ENCODE data around the gene TMEM147.
A peak's percentile ranks its signal among the peaks of the same experiment; 100 is the strongest.

Gene TMEM147, protein sequence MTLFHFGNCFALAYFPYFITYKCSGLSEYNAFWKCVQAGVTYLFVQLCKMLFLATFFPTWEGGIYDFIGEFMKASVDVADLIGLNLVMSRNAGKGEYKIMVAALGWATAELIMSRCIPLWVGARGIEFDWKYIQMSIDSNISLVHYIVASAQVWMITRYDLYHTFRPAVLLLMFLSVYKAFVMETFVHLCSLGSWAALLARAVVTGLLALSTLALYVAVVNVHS

DNA sequence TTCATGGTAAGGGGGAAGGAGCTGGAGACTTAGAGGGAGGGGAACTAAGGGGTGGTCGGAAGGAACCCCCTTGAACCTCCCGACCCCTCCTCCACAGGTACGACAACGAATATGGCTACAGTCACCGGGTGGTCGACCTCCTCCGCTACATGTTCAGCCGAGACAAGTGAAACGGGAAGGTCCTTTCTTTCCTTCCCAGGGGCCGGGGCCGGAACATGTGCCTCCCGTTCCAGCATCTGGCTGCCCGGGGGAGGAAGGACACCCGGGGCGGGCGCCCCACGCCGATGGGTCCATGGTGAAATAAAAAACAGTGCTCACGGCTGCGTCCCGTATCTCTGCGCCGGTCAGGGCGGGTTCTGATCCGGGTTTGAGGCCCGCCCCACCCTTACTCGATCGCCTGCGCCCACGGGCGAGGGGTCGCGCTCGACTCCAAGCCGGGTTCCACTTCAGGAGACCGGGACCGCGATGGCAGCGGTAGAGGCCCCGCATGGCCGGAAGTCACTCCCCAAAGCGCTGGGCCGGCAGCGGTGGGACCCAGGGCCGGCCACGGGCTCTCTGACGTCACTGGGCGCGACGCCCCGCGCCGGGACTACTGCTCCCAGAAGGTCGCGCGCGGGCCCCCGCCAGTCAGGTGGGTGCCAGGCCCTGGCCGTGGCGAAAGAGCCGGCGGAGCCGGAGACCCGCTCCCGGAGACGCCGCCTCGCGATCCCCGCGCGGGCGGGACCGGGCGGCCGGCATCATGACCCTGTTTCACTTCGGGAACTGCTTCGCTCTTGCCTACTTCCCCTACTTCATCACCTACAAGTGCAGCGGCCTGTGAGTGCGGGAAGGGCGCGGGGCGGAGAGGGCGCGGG lies at the start of gene TMEM147:
Gene TMEM147 (plus strand): TSS at position 626 of the 854 bp plus-strand sequence. CDS start 114 bp downstream, at position 740.
- peak; percentile 85 for DNase-seq (ENCODE audit: low spot score)

DNA sequence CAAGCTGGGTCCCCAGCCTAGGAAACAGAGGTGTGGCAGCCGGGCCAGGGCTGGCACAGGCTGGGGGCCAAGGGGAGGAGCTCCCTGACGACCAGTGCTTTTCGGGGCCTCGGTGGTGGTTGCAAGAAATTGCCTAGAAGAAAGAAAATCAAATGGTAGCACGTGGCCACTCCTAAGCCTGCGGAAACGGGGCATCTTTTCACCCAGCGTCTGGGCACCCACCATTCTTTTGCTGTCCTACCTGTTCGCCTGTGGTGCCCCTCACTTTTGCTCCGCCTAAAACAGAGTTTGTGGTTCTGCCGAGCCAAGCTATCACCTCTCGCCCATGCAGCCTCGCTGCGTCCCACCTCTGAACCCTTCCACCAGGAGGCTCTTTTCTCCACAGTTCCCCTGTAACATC lies 48.0 kb upstream of the TMEM147 start:
- DNase-seq (ENCODE audit: low spot score): no peak

DNA sequence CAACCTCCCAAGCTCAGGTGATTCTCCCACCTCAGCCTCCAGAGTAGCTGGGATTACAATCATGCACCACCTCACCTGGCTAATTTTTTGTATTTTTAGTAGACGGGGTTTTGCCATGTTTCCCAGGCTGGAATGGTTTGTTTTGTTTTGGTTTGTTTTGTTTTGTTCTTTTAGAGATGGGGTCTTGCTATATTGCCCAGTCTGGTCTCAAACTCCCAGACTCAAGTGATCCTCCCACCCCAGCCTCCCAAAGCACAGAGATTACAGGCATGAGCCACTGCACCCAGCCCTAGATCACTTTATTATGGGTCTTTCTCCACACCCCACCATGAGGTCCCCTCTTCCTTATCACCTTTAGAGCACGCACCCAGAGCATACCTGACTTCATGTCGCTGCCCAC lies 47.2 kb upstream of the TMEM147 start:
- DNase-seq (ENCODE audit: low spot score): no peak

DNA sequence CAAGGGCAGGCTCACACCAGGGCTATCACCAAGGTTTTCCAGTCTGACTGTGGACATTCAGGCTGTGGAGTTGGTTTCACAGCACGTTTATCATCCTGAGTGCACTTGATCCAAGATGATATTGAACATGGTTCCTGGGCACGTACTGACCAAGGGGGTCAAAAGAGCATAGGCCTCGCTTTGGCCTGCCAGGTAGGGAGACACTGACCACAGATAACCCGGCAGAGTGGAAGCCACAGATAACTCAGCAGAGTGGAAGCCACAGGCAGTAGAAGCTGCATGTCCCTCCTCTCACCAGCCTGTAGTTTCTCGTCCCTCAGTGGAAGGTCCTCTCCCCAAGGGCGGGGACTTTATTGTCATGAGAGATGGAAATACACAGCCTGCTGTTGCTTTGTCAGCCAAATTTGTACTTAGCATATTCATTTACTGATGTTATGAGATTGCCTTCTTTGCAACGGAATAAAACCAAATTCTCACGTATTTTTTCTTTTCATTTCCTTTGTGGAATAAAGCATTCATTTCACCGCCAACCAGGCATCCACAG lies 46.4 kb upstream of the TMEM147 start:
- DNase-seq (ENCODE audit: low spot score): no peak

DNA sequence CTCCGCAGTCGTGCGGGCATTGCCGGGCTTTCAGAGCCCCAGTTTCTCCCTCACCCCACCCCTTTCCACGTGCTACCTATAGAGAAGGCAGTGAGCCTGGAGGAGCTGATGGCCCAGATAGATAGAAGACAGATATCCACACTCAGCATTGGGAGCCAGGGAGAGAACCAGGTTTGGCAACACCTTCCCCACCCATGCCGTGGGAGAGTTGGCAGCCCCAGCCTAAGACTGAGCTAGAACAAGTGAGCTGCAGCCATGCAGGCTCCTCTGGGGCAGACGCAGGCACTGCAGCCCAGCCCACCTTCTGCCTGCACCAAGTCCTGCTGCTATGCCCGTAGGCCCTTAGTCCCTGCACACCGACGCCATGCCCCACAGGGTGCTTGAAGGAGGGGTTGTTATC lies 44.8 kb upstream of the TMEM147 start:
- no peak for DNase-seq (ENCODE audit: low spot score)

DNA sequence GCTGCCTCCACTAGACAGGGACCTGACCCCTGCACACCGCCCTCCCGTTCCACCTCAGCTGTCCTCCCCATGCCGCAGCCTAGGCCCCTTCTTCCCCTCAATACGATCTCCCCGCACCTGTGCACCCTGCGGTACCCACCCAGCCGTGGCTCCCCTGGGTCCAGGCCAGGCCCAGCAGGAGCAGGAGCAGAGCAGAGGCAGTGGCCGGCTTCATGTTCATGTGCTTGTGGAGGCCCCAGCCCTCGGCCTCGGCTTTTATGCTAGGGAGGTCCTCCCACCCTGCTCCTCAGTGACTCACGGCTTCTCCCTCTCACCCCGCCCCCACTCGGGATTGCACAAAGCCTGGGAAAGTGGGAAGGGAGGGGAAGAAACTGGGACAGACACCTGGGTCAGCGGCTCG lies 43.7 kb upstream of the TMEM147 start:
- no peak for DNase-seq (ENCODE audit: low spot score)

DNA sequence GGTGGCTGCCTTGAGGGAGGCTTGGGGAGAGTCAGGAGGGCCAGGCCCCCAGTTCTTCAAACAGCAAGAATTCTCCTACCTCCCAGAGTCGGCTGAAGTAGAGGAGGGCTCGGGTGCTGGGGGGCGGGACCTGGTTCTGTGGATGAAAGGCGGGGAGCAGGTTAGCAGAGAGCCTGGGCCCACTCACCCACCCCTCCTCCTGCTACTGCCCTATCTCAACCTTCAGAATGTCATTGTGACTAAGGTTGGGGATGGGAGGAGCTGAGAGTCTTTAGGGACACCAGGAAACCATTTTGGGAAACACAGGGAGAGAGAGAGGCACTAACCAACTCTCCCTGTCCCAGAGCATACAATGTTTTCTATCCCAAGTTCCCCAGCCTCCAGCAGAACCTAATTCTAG lies 42.7 kb upstream of the TMEM147 start:
- DNase-seq (ENCODE audit: low spot score): no peak

DNA sequence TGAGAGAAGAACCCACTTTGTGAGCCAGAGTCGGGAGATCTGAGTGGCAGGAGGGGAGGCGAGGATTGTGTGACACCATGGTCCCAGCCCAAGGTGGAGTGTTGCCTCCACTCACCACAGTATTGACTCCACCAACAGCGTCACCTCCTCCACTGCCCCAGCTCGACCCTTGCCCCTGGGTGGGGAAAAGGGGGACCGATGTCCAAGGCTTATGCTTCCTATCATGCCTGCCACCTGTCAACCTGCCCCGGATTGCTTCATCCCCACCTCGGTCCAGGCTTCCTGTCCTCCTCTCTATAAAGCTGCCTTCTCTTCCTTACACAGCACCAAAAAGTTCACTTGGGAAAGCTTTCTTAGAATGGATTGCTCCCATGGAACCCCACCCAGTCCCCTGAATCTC lies 39.4 kb upstream of the TMEM147 start:
- DNase-seq (ENCODE audit: low spot score): no peak

DNA sequence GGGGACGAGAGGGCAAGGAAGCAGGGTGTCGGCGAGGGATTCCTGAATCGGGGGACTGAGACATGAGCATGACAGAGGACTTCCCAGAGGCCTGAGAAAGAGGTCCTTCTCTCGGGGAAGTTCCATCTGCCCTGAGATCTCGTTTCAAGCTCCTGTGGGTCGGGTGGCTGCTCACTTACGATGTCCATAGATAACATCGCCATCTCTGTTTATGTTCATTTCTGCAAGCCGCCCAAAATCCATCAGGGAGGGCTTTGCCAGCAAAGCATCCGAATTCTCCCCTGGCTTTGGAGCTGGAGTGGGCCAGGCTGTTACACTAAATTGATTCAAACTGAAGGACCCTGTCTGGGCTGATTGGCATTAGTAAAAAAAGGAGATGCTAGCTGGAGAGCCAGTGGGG lies 37.9 kb upstream of the TMEM147 start:
- no peak for DNase-seq (ENCODE audit: low spot score)

DNA sequence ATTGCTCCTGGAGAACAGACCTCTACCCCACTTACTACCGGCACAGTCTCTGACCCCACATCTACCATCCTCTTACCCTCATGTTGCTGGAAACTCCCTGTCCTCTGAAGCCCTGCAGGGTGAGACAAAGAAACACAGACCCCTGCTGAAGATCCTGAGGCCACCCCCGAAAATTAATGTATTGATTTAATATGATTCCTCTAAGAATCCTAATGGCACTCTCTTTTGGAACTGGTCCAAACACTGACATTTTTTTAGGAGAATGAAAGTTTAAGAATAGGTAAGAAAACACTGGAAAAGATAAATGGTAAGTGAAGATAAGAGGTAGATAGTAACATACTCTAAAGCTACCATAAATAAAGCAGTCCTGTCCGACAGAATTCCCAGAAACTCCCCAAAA lies 37.3 kb upstream of the TMEM147 start:
- DNase-seq (ENCODE audit: low spot score): no peak

DNA sequence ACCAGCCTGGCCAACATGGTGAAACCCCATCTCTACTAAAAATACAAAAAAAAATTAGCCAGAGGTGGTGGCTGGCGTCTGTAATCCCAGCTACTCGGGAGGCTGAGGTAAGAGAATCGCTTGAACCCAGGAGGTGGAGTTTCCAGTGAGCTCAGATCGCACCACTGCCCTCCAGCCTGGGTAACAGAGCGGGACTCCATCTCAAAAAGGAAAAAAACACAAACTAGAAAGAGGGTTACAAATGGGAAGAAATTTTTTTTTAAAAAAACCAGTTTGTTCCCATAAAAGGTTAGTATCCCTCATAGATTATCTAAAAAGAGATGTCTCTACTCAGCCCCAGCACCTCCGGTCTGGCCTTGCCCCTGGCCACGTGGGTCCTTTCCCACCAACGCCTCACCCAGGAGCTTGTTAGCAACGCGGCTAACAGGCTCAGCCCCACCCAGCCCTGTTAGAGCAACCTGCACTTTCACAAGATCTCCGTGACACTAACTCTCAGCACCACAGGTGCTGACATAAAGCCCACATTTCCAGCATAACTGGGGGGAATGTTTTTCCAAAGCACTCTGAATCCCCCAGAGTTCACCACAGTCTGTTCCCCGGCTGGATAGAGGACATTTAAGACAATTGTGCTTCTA lies 36.3 kb upstream of the TMEM147 start:
- no peak for DNase-seq (ENCODE audit: low spot score)

DNA sequence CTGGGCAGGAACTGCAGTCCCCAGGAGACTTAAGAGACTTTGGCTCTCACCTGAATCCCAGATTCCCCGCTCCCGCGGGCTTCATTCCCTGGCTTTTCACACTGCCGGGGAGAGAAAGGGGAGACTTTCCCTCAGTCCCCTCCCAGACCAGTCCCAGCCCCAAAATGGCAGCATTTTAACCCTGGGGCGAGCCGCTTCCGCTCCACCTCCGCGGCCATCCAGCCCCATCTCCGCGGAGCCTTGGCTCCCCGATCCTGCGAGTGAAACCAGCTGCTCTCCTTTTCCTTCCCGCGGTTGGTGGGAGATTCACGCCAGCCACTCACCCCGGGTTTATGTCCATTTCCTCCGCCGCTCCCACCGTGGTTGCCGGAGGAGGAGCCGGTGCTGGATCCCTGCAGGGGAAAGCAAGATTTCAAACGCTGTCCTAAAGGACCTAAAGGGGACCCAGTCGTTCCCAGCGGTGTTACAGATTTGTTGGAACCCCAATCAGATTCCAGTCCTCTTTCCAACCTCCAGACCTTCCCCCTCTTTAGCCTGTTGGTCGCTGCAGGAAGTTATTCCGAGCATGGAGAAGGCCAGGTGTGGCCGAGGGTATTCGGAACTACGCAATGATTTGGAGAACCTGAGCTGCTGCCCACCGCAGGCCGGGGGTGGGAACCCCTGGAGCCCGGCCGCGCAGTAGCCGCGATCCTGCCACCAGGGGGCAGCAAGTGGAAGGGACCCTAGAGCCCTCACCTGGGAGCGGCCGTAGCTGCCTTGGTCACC lies 35.4 kb upstream of the TMEM147 start:
- peak; percentile 57 for DNase-seq (ENCODE audit: low spot score)

DNA sequence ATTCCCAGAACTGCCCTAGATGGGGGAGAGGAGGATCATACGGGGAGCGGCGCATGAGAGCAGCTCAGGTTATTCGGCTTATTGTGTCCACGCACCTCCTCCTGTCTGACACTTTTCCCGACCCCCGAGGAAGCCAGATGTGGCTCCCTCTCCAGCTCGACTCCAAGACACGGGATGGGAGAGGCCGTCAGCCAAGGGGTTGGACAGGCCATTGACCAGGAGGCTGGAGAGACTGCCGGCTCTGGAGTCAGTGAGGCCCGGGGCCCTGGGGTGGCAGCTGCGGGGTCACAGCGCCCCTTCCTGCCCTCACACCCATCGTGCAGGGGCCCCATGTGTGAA lies 34.8 kb upstream of the TMEM147 start:
- DNase-seq (ENCODE audit: low spot score): no peak

DNA sequence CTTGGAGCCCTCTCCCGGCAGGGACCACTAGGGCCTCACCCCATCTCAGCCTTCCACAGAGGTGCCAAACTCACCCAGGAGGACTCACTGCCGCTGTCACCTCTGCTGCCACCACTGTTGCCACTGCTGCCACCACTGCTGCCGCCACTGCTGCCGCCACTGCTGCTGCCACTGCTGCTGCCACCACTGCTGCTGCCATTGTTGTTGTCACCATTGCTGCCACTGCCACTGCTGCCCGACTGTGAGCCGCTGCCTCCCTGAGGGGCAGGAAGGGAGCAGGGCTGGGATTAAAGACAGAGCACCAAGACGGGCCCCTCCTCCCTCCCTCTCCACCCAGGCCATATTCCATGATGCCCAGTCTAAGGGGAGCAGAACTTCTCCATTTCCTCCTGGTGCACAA lies 34.1 kb upstream of the TMEM147 start:
- no peak for DNase-seq (ENCODE audit: low spot score)

DNA sequence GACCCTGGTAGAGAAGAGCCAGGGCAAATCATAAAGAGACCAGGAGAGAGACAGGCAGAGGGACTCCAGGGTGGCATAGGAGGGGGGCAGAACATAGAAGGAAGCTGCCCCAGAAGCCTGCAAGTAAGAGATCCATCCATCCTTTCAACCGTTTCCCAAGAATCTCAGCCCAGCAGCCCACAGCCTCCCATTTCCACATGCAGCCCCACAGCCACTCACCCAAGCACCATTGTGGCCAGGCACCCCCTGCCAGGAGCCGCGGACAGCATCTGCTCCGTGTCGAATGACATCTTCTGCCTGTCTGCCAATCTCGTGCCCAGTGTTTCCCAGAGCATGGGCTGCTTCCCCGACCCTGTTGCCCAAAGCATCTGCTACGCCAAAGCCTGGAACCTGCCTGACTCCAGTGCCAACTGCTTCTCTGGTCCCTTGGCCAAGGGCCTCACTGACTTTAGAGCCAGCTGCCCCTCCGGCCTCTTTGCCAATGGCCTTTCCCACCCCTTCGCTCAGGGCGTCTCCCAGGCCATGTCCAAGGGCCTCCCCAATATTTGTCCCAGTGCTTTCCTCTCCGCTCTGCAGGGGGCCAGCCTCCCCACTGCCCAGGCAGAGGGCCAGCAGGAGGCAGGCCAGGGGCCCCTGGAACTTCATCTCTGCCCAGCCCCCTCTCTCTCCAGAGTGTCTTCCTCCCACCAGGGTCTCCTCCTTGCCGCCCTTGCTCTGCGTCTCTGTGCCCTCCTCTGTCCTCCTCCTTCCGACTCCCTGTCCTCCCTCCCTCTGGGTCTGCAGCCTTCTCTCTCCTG lies 32.4 kb upstream of the TMEM147 start:
- DNase-seq (ENCODE audit: low spot score): no peak

DNA sequence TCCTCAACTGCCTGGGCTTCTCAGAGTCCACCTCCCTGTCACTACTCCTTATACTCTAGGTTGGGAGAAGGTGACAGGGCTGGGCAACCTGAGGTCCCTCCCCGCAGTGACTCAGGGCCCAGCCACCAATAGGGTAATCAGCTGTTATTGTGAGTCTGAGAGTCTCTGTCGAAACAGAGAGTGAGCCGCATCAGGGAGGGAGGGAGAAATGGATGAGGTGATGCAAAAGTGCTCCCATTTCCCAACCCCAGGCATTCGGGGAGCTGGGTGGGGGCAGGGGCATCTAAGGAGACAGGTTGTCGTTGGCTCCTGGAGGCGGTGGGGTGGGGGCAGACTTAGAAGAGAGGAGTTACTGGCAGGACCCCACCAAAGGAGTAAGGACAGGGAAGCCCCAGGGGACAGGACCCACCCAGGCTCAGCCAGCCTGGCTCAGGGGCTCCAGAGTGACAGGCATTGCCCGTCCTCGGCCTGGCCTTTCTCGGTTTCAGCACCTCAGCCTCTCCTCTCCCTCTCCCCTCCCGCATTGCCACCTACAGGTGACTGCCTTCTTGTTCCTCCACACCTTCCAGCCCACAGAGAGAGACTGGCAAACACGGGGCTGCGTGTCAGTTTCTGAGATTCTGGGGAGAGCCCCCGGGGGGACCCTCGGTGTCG lies 31.7 kb upstream of the TMEM147 start, which contains the start of gene DMKN:
Gene DMKN (minus strand): TSS at position 22 of the 654 bp plus-strand sequence. CDS start 174 bp downstream, outside the sequence.
- DNase-seq (ENCODE audit: low spot score): no peak

DNA sequence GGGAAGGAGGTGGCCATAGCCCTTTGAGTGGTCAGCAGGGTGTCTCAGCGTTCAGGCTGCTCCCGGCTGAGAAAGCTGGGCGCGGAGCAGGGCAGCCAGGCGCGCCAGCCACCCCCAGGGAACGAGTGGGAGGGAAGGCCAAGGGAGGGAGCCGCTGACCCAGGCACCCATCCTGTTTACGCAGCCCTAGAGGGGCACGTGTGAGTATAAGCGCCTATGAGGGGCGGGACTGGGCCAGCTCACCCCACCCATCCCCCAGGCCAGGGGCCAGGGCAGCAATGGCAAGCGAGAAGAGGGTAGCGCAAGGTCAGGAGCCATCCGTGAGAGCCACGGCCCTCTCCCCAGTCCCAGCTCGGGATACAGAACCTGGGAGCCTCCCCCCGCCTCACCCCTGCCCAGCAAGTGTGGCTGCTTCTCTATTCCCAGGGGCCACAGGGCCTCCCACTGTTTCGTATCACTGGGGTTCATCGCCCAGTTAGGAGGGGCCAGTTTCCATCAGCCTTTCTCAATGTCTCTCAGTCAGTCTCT lies 31.1 kb upstream of the TMEM147 start:
- no peak for DNase-seq (ENCODE audit: low spot score)

DNA sequence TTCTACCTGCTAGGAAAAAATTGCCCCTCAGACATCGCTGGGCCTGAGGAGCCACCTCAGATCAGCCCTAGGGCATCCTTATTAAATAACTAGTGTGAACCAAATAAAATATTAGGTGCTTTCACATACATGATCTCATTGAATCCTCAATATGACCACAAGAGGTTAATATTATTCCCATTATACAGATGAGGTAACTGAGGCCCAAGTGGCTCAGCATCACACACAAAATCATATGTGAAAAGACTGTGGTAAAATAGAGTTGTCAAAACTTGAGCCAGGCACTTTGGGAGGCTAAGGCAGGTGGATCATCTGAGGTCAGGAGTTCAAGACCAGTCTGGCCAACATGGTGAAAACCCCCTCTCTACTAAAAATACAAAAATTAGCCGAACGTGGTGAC lies 29.1 kb upstream of the TMEM147 start:
- DNase-seq (ENCODE audit: low spot score): no peak

DNA sequence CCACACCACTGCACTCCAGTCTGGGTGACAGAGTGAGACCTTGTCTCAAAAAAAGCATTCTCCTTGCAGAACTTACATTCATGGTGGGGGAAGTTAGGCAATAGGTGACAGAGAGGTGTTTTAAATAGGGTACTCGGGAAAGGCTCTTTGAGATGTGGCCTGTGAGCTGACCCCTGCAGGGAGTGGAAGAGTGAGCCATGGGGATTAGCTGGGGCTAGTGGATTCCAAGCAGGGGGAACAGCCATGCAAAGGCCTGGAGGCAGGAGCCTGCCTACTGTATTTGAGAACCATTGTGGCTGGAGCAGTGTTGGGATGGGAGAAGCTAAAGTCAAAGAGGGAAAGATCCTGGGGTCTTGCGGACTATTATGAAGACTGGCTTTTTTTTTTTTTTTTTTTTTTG lies 28.1 kb upstream of the TMEM147 start:
- DNase-seq (ENCODE audit: low spot score): no peak

DNA sequence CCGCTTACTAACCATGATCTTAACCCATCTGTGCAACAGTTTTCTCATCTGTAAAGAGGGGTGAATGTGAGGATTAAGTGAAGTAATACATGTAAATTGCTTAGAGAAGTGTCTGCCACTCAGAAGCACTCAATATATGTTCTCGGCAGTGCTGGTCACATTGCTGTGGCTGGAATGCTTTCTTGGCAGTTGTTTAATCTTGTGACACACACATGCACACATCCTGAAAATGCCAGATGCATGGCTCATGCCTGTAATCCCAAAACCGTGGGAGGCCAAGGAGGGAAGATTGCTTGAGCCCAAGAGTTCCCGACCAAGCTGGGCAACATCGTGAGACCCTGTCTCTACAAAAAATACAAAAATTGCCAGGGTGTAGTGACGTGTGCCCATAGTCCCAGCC lies 27.1 kb upstream of the TMEM147 start:
- no peak for DNase-seq (ENCODE audit: low spot score)

DNA sequence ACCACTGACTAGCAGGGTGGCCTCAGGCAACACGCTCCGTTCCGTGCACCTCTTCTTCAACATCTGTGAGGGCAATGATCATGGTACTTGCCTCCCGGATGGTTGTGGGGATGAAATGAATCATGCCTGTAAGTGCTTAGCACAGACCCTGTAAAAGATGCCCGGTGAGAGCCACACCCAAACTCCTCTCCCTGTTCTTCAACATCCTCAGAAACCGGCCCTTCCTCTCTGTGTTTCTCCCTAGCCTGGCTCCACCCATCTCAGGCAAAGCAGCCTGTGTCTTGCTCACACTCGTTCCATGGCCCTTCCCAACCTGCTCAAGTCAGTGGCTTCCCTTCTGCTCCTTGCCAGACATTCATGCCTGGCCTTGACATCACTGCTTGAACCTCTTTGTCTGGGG lies 26.1 kb upstream of the TMEM147 start:
- DNase-seq (ENCODE audit: low spot score): no peak

Measured in activated CD4-positive, alpha-beta T cell treated with anti-CD3 and anti-CD28 coated beads, Interleukin-2, Interleukin-4, amounts not matched to agents 100 ng/mL and 50 ng/mL, durations not matched to agents 16 hours and 8 hours (primary cell).